Tongue (tissue), 2 donors: ENCODE data around the gene RSPH9. TPM values are rescaled to one million over a fixed set of nuclear protein-coding genes. Genes with fewer than 3 reads are reported as not detected.

Experiments
- DNase-seq: peaks from one replicate; pipeline ENCODE4 v3.0.0-alpha.2; 2015
- total RNA-seq: library from RNA; depleted of rRNA; stranded (reverse); fragments of >200 nt; gene quantifications from one replicate; pipeline ENCODE4 v1.2.3, GENCODE V29; 2014

Gene RSPH9
- total RNA-seq, 1 donor from 2014 or later = 0.41 TPM

GRCh38 chr6:43710576-43710975 lies 65.7 kb downstream of the RSPH9 start:
- no peak for DNase-seq

- no peak for DNase-seq
These were observed 67.7 kb downstream of the RSPH9 start for GRCh38 chr6:43712579-43712978.

- no peak for DNase-seq
These were observed 68.9 kb downstream of the RSPH9 start for GRCh38 chr6:43713643-43714310.

- DNase-seq = peak; percentile 82
These were observed 69.6 kb downstream of the RSPH9 start for GRCh38 chr6:43714311-43715055.

GRCh38 chr6:43715056-43715788 lies 70.4 kb downstream of the RSPH9 start:
- DNase-seq = no peak

- peak; percentile 97 for DNase-seq
These were observed 71.3 kb downstream of the RSPH9 start for GRCh38 chr6:43716099-43716498.

- DNase-seq = no peak
These were observed 72.6 kb downstream of the RSPH9 start for GRCh38 chr6:43717389-43717788.

GRCh38 chr6:43717822-43718221 lies 73.0 kb downstream of the RSPH9 start:
- DNase-seq = no peak

GRCh38 chr6:43718387-43719105 lies 73.7 kb downstream of the RSPH9 start:
- no peak for DNase-seq

GRCh38 chr6:43719511-43719910 lies 74.7 kb downstream of the RSPH9 start:
- no peak for DNase-seq

- DNase-seq = no peak
These were observed 76.2 kb downstream of the RSPH9 start for GRCh38 chr6:43720999-43721398.

Other genes starting within 250 kb of the RSPH9 start
- 13.4 TPM for gene ABCC10, start 217.5 kb upstream of the RSPH9 start, total RNA-seq
- gene DLK2, start 189.5 kb upstream of the RSPH9 start, total RNA-seq = 5.2 TPM
- gene TJAP1, start 167.5 kb upstream of the RSPH9 start, total RNA-seq = 26.8 TPM
- gene LRRC73, start 134.7 kb upstream of the RSPH9 start, total RNA-seq = 0.51 TPM
- gene YIPF3, start 128.1 kb upstream of the RSPH9 start, total RNA-seq = 86.8 TPM
- 21.8 TPM for gene POLR1C, start 127.9 kb upstream of the RSPH9 start, total RNA-seq
- 22.9 TPM for gene XPO5, start 69.0 kb upstream of the RSPH9 start, total RNA-seq
- 12.4 TPM for gene POLH, start 68.9 kb upstream of the RSPH9 start, total RNA-seq
- 32.8 TPM for gene GTPBP2, start 15.8 kb upstream of the RSPH9 start, total RNA-seq
- 90.4 TPM for gene MAD2L1BP, start 9.2 kb upstream of the RSPH9 start, total RNA-seq
- 31.4 TPM for gene MRPS18A, start 42.8 kb downstream of the RSPH9 start, total RNA-seq
- gene VEGFA, start 125.2 kb downstream of the RSPH9 start, total RNA-seq = 170 TPM